ENCODE results near the gene AGBL1.

GRCh38 chr15:86772369-86773059 lies 692.8 kb downstream of the AGBL1 start:
- no peak for TF ChIP-seq CTCF (IDR thresholded peaks at IDR 0.05; ENCODE audit: insufficient read depth, low read length)
- no peak for TF ChIP-seq REST (IDR thresholded peaks at IDR 0.05; ENCODE audit: insufficient replicate concordance, low read depth)
- TF ChIP-seq POLR2AphosphoS5 (IDR thresholded peaks at IDR 0.05; ENCODE audit: low read depth), result no peak

All from HL-60 (cell line).